ENCODE measurements around the gene ACTN4.

The ACTN4 gene

DNA sequence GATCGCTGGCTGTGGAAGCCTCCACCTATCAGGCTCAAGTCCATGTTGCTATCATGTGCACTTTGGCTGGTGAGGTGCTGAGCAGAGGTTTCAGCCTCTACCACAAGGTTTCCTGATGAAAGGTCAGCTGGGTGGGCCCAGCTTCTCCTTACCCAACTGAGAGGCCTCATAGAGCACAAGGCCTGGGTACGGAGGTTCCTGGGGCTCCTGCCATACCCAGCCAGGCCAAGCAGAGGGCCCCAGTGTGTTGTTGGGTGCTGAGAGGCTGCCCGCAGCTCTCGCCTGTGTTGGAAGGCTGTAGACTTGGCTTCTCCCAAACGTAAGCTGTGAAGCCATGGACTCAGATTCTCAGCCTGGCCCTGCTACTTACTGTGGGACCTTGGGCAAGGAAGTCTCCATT is 28.2 kb downstream of the ACTN4 start:
- TF ChIP-seq, protein P1, sequence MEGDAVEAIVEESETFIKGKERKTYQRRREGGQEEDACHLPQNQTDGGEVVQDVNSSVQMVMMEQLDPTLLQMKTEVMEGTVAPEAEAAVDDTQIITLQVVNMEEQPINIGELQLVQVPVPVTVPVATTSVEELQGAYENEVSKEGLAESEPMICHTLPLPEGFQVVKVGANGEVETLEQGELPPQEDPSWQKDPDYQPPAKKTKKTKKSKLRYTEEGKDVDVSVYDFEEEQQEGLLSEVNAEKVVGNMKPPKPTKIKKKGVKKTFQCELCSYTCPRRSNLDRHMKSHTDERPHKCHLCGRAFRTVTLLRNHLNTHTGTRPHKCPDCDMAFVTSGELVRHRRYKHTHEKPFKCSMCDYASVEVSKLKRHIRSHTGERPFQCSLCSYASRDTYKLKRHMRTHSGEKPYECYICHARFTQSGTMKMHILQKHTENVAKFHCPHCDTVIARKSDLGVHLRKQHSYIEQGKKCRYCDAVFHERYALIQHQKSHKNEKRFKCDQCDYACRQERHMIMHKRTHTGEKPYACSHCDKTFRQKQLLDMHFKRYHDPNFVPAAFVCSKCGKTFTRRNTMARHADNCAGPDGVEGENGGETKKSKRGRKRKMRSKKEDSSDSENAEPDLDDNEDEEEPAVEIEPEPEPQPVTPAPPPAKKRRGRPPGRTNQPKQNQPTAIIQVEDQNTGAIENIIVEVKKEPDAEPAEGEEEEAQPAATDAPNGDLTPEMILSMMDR (IDR thresholded peaks at IDR 0.05; ENCODE audit: low read depth, low read length) = no peak
- no peaks in the 10 kb centered on the region for H3K9me3 ChIP-seq
- DNase-seq = no peak
- H3K36me3 ChIP-seq = no peaks in the 10 kb centered on the region
- no peaks in the 10 kb centered on the region for H3K4me1 ChIP-seq
- H3K27me3 ChIP-seq = no peaks in the 10 kb centered on the region
- H3K4me3 ChIP-seq (ENCODE audit: low read depth, low read length) = no peak overlapping the region

DNA sequence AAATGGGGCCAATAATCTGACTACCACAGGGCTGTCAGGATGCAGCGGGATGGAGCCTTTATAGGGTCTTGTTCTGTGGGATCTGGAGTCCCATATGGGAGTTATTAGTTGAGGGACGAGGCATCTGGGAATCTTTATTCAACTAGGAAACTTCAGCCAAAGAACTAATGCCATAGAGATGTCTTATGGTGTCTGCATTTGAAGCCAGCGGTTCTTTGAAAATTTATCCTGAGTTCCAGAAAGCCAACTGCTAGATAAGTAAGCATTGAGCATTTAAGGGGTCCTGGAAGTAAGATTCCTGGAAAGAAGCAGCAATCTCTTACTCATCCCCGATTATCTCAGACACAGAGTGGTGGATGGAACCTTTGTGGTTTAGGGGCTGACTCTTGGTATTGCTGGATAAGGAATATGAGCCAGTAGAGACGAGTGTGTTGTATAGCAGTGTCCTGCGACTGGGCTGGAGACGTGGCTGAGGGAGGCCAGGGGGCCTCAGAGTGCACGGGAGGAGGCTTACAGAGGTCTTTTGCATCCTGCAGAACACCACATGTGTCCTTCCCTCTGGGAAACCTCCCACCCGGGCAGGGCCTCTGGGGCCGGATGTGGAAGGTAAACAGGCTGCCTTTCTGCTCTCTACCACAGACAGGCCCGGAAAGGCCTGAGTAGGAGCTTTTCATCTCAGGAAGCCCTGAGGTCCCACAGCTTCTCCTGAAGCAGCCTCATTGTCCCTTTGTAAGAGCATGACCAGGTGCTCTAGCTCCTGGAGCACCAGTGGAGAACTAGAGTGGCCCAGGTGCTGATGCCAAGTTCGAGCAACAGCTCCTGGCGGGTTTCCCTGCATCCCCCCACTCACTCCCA is 28.8 kb downstream of the ACTN4 start:
- no peak for DNase-seq
- H3K36me3 ChIP-seq = no peaks in the 10 kb centered on the region
- TF ChIP-seq, protein P1 (IDR thresholded peaks at IDR 0.05; ENCODE audit: low read depth, low read length) = no peak
- no peaks in the 10 kb centered on the region for H3K4me1 ChIP-seq
- H3K27me3 ChIP-seq = no peaks in the 10 kb centered on the region
- no peaks in the 10 kb centered on the region for H3K9me3 ChIP-seq
- no peak overlapping the region for H3K4me3 ChIP-seq (ENCODE audit: low read depth, low read length)

DNA sequence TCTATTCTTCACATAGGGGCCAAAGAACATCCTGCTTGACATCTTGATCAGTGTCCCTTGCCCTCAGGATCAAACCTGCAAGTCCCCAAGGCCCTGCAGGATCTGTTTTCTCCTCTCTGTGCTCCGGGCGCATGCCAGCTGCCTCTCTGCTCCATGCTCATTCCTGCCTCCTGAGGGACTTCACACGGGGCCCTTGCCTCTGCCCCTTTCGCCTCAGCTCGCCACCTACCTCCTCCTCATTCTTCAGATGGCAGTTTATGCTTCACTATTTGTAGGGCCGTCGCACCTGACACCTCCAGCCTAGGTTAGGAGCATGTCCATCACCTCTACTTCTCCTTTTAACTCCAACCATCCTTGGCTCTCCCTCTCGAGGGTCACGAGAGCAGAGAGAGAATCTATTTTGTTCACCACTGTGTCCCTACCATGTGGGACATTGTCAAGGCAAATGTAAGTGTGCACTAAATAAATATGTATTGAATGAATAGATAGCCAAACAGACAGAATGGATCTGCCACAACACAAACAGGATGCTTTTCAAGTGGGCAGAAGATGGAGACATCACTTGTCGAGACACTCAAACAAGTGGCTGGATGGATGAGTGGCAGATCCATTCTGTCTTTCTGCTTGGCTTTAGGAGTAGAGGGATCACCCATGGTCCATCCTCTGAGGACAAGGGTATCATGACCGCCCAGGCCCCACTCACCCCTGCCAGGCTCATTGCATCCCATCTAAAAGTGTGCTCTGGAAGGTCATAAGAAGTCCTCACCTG is 29.6 kb downstream of the ACTN4 start:
- Histone ChIP-seq H3K27me3 (no peaks in the 10 kb centered on the region), H3K9me3 (no peaks in the 10 kb centered on the region), H3K36me3 (no peaks in the 10 kb centered on the region), H3K4me1 (no peaks in the 10 kb centered on the region), H3K4me3 (ENCODE audit: low read depth, low read length) (no peak overlapping the region)
- DNase-seq = no peak
- TF ChIP-seq, protein P1 (IDR thresholded peaks at IDR 0.05; ENCODE audit: low read depth, low read length) = no peak

DNA sequence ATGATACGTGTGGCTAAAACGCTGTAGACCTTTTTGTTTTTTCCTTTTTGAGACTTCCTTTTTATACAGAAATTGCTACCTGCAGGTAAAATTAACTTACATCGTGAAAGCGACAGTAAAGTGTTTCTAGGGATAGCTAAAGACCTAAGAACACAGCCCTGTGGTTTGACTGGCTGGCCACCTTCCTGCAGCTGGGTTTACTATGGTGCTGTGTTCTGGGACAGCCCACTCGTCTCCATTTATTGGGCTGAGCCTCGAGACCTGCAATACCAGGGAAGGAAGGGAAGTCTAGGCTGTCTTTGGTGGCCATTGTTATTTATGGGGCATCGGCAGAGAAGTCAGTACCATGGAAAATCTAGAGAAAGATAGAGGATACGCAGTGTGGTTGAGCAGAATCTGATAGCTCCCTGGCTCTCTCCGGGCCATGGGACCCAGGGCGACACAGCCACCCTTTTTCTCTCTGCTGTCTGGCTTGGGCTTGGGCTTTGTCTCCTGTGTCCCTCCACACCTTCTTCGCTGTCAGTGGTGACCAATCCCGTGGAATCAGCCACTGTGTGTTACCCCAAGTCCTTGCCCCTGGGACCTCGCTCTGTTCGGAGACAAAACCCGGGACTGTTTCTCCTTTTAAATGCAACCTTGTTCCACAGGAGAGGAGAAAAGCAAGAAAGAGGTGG is 30.9 kb downstream of the ACTN4 start:
- H3K36me3 ChIP-seq = peaks cover 3% of the 10 kb centered on the region; the same call in 1 of the 2 replicates
- TF ChIP-seq, protein P1 (IDR thresholded peaks at IDR 0.05; ENCODE audit: low read depth, low read length) = no peak
- no peak for DNase-seq
- peaks cover 2% of the 10 kb centered on the region for H3K4me1 ChIP-seq
- no peaks in the 10 kb centered on the region; the same call in 1 of the 2 replicates for H3K9me3 ChIP-seq
- no peak overlapping the region for H3K4me3 ChIP-seq (ENCODE audit: low read depth, low read length)
- no peaks in the 10 kb centered on the region for H3K27me3 ChIP-seq

DNA sequence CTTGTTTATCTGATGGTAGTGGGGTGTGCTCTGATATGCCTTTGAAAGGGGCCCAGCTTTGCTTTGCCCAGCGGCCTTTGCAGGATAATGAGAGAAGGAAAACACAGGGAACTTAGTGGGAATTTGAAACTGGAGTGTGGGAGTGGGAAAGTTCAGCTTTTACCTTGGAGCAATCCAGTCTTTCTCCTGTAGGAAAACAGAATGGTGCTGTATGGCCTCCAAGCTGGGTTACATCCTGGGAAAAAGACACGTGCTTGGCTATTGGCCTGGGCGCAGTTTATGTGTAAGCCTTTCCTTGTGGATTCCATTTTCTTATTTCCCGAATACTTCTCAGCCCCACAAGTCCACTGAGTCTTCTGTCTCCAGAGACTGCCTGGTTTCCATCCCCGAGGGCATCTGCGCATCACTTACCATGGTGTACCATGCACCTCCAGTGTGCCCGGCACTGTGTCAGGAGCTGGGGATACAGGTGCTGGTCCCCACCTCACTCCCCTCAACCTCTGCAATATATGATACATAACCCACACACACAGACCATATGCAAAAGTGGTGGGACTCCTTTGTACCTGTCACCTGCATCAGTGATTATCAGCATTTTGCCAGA is 31.5 kb downstream of the ACTN4 start:
- TF ChIP-seq, protein P1 (IDR thresholded peaks at IDR 0.05; ENCODE audit: low read depth, low read length) = no peak
- H3K4me3 ChIP-seq (ENCODE audit: low read depth, low read length) = no peak overlapping the region
- H3K27me3 ChIP-seq = no peaks in the 10 kb centered on the region
- DNase-seq = no peak
- H3K36me3 ChIP-seq = peaks cover 3% of the 10 kb centered on the region; the same call in 1 of the 2 replicates
- no peaks in the 10 kb centered on the region; the same call in 1 of the 2 replicates for H3K9me3 ChIP-seq
- H3K4me1 ChIP-seq = peaks cover 7% of the 10 kb centered on the region

Measured in BE2C (cell line).